Measurements from ENCODE around the gene FARSA. TPM values are rescaled to one million over a fixed set of nuclear protein-coding genes. Genes with fewer than 3 reads are reported as not detected.

FARSA gene
- total and polyA plus RNA-seq, 2 of the 13 experiments (the other 11 are each of a cell fraction or from before 2014, with no cell fraction given): 25.9 to 72.0 TPM

- TF ChIP-seq BCL3 (CRISPR knock-in tag; IDR thresholded peaks at IDR 0.05) (peak; percentile 82), SCMH1 (CRISPR knock-in tag; IDR thresholded peaks at IDR 0.05; ENCODE audit: borderline replicate concordance) (no peak), PREB (CRISPR knock-in tag; IDR thresholded peaks at IDR 0.05) (no peak), ZMYM4 (CRISPR knock-in tag; IDR thresholded peaks at IDR 0.05) (0 out of 2 replicates have a peak, but pooled peaks have one; percentile 13), TERF1 (CRISPR knock-in tag; IDR thresholded peaks at IDR 0.05) (no peak), SNAPC2 (CRISPR knock-in tag; IDR thresholded peaks at IDR 0.05) (peak; percentile 70; the same call in 1 of the 2 replicates), PBX2 (CRISPR knock-in tag; IDR thresholded peaks at IDR 0.05) (no peak), ATF5 (CRISPR knock-in tag; IDR thresholded peaks at IDR 0.05; ENCODE audit: low read depth) (no peak), GPBP1L1 (CRISPR knock-in tag; IDR thresholded peaks at IDR 0.05) (no peak), PITX1 (CRISPR knock-in tag; IDR thresholded peaks at IDR 0.05) (no peak; the same call in 1 of the 2 replicates), ZNF30 (CRISPR knock-in tag; IDR thresholded peaks at IDR 0.05) (no peak), GLI4 (CRISPR knock-in tag; IDR thresholded peaks at IDR 0.05; ENCODE audit: borderline replicate concordance) (no peak), IRX3 (CRISPR knock-in tag; IDR thresholded peaks at IDR 0.05; ENCODE audit: borderline replicate concordance, low read depth) (0 out of 2 replicates have a peak, but pooled peaks have one; percentile 85), SRSF1 (optimal IDR thresholded peaks at IDR 0.05; ENCODE audit: low read depth, low read length) (peak; percentile 92), SALL1 (CRISPR knock-in tag; IDR thresholded peaks at IDR 0.05) (peak; percentile 72), NR3C1 (CRISPR knock-in tag; IDR thresholded peaks at IDR 0.05) (no peak), KAT8 (CRISPR knock-in tag; IDR thresholded peaks at IDR 0.05) (peak; percentile 94), ZNF761 (CRISPR knock-in tag; conservative IDR thresholded peaks at IDR 0.05) (no peak; the same call in 1 of the 2 replicates), ZNF569 (CRISPR knock-in tag; IDR thresholded peaks at IDR 0.05; ENCODE audit: borderline replicate concordance) (0 out of 2 replicates have a peak, but pooled peaks have one; percentile 22), SP1 (IDR thresholded peaks at IDR 0.05) (no peak), SP1 (CRISPR knock-in tag; IDR thresholded peaks at IDR 0.05) (no peak; the same call in 1 of the 2 replicates), ZMYM2 (CRISPR knock-in tag; IDR thresholded peaks at IDR 0.05) (no peak), ZBTB20 (CRISPR knock-in tag; IDR thresholded peaks at IDR 0.05; ENCODE audit: borderline replicate concordance, low read depth) (0 out of 2 replicates have a peak, but pooled peaks have one; percentile 17)
Measured at GRCh38 chr19:12933287-12934072, at the start of gene FARSA (continued).

Measured in HepG2 (cell line).